ENCODE data around the gene SUSD6. TPM values are rescaled to one million over a fixed set of nuclear protein-coding genes. Genes with fewer than 3 reads are reported as not detected.

Gene SUSD6
- total and polyA plus RNA-seq, 2 experiments from 2014 or later, result 15.7 to 28.4 TPM

DNA sequence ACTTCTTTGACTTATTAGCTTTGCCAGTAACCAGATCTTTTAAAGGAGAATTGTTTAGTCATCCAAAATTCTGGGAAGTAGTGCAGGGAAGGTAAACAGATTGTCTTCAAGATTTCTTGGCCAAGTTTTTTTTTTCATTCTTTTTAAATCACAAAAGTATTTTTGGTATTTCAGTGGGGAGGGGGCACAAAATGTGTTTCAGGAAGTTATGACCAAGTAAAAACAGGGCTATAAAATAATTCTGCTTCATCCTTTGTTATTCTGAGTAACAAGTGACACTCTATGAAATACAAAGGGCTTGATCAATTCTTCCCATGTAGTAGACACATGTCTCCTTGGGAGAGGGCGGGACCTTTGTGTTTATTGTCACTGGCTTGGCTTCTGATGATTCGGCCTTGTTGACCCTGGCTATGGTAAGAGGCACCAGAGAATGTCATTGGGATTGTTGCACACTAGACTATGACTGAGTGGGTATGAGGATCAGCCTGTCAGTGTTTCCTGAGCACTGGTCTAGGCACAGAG lies 55.4 kb downstream of the SUSD6 start:
- Histone ChIP-seq H3K9me2 (replicated peaks; ENCODE audit: insufficient read depth) (no peaks in the 10 kb centered on the region), H3K4me3 (no peak overlapping the region), H2AFZ (no peak overlapping the region), H3K27ac (peak overlapping the region; percentile 50), H3K4me2 (no peak overlapping the region), H3K4me1 (ENCODE audit: insufficient read depth) (peaks cover 59% of the 10 kb centered on the region), H3K9me3 (ENCODE audit: low read depth) (no peaks in the 10 kb centered on the region), H3K36me3 (replicated peaks; ENCODE audit: insufficient read depth, low read depth) (no peaks in the 10 kb centered on the region), H4K20me1 (ENCODE audit: insufficient read depth, poor library complexity, severe bottlenecking) (peaks cover 27% of the 10 kb centered on the region), H3K27me3 (no peaks in the 10 kb centered on the region), H3K79me2 (peaks cover 85% of the 10 kb centered on the region)
- TF ChIP-seq, protein P1, sequence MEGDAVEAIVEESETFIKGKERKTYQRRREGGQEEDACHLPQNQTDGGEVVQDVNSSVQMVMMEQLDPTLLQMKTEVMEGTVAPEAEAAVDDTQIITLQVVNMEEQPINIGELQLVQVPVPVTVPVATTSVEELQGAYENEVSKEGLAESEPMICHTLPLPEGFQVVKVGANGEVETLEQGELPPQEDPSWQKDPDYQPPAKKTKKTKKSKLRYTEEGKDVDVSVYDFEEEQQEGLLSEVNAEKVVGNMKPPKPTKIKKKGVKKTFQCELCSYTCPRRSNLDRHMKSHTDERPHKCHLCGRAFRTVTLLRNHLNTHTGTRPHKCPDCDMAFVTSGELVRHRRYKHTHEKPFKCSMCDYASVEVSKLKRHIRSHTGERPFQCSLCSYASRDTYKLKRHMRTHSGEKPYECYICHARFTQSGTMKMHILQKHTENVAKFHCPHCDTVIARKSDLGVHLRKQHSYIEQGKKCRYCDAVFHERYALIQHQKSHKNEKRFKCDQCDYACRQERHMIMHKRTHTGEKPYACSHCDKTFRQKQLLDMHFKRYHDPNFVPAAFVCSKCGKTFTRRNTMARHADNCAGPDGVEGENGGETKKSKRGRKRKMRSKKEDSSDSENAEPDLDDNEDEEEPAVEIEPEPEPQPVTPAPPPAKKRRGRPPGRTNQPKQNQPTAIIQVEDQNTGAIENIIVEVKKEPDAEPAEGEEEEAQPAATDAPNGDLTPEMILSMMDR (IDR thresholded peaks at IDR 0.05; ENCODE audit: poor library complexity), result no peak
- TF ChIP-seq EZH2phosphoT487 (IDR thresholded peaks at IDR 0.05; ENCODE audit: low read depth, severe bottlenecking, unreplicated experiment), result no peak
- no peak for TF ChIP-seq EZH2 (IDR thresholded peaks at IDR 0.05; ENCODE audit: borderline replicate concordance)
- WGBS (ENCODE audit: low lambda C conversion rate, missing lambda C conversion rate), result 80% methylated on average over 2 of the region's 2 CpGs
- DNase-seq (ENCODE audit: low spot score), result no peak

DNA sequence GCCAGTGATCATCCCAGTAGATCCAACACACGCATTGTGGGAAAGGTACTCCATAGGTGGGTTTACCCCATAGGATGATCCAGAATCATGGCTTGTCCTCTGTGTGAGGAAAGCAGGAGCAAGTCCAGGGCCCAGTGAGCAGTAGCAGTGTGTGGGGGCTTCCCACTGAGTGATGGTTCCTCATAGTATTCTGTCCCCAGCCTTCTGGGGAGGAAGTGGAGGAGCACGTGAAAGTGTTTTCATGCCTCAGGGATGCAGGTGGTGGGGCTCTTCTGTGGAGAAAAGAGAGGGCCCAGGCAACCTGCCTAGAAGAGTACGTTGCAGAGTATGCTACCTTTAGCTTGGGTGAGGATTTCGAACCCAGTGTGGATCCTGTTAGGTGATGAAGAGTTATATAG lies 56.5 kb downstream of the SUSD6 start:
- WGBS (ENCODE audit: low lambda C conversion rate, missing lambda C conversion rate), result 73% methylated on average over 4 of the region's 4 CpGs
- Histone ChIP-seq H4K20me1 (ENCODE audit: insufficient read depth, poor library complexity, severe bottlenecking) (peaks cover 23% of the 10 kb centered on the region), H3K9me3 (ENCODE audit: low read depth) (no peaks in the 10 kb centered on the region), H3K36me3 (replicated peaks; ENCODE audit: insufficient read depth, low read depth) (no peaks in the 10 kb centered on the region), H3K27ac (no peak overlapping the region), H3K79me2 (peaks cover 89% of the 10 kb centered on the region), H2AFZ (no peak overlapping the region), H3K4me2 (no peak overlapping the region), H3K4me1 (ENCODE audit: insufficient read depth) (peaks cover 47% of the 10 kb centered on the region), H3K27me3 (no peaks in the 10 kb centered on the region), H3K9me2 (replicated peaks; ENCODE audit: insufficient read depth) (no peaks in the 10 kb centered on the region), H3K4me3 (no peak overlapping the region)
- TF ChIP-seq EZH2 (IDR thresholded peaks at IDR 0.05; ENCODE audit: borderline replicate concordance) (no peak), EZH2phosphoT487 (IDR thresholded peaks at IDR 0.05; ENCODE audit: low read depth, severe bottlenecking, unreplicated experiment) (no peak)
- TF ChIP-seq, protein P1 (IDR thresholded peaks at IDR 0.05; ENCODE audit: poor library complexity), result no peak
- DNase-seq (ENCODE audit: low spot score), result no peak

DNA sequence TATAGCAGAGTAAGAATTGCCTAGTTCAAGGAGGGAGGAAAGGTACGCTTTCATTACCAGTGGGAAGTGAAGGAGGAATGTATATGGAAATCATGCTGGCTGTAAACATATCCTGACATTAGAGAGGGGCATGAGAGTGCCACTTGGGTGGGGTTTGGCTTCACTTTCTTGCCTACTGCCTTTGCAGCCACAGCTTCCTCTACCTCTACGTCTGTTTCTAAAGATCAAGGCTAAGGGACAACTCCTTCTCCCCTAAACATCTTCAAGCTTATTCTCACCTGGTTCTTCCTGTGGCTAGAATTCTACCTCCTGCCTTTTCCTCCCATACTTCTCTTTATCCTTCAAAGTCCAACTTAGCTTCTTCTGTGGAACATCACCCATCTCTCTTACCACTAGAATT lies 58.0 kb downstream of the SUSD6 start:
- WGBS (ENCODE audit: low lambda C conversion rate, missing lambda C conversion rate), result 96% methylated on average over 2 of the region's 2 CpGs
- peaks cover 37% of the 10 kb centered on the region for H3K4me1 ChIP-seq (ENCODE audit: insufficient read depth)
- TF ChIP-seq, protein P1 (IDR thresholded peaks at IDR 0.05; ENCODE audit: poor library complexity), result no peak
- TF ChIP-seq EZH2 (IDR thresholded peaks at IDR 0.05; ENCODE audit: borderline replicate concordance), result no peak
- no peak for TF ChIP-seq EZH2phosphoT487 (IDR thresholded peaks at IDR 0.05; ENCODE audit: low read depth, severe bottlenecking, unreplicated experiment)

More for the DNA sequence above, 58.0 kb downstream of the SUSD6 start:
- DNase-seq (ENCODE audit: low spot score), result no peak
- Histone ChIP-seq H3K79me2 (peaks cover 90% of the 10 kb centered on the region), H3K27me3 (no peaks in the 10 kb centered on the region), H3K4me3 (no peak overlapping the region), H3K36me3 (replicated peaks; ENCODE audit: insufficient read depth, low read depth) (no peaks in the 10 kb centered on the region), H2AFZ (no peak overlapping the region), H3K4me2 (no peak overlapping the region), H3K9me2 (replicated peaks; ENCODE audit: insufficient read depth) (no peaks in the 10 kb centered on the region), H3K27ac (no peak overlapping the region), H4K20me1 (ENCODE audit: insufficient read depth, poor library complexity, severe bottlenecking) (peaks cover 37% of the 10 kb centered on the region), H3K9me3 (ENCODE audit: low read depth) (no peaks in the 10 kb centered on the region)
